HFFc6 (cell line): ENCODE measurements around the gene CD28. TPM values are rescaled to one million over a fixed set of nuclear protein-coding genes. Genes with fewer than 3 reads are reported as not detected.

ENCODE experiments used
- DNase-seq: peaks from one replicate; pipeline ENCODE4 v3.0.0-alpha.2; 2018
- H3K27ac Mint-ChIP-seq: 2 replicates; pipeline ENCODE4 v1.8.0; 2020; ENCODE audit warnings: mild to moderate bottlenecking, mixed read lengths
- H3K27me3 Mint-ChIP-seq: 2 replicates; pipeline ENCODE4 v1.8.0; 2021; ENCODE audit warnings: mild to moderate bottlenecking, moderate library complexity, mixed read lengths; ENCODE audit not compliant: insufficient read depth
- H3K36me3 Mint-ChIP-seq: 2 replicates; pipeline ENCODE4 v1.8.0; 2021; ENCODE audit warnings: low read depth, mixed read lengths
- H3K4me1 Mint-ChIP-seq: 2 replicates; pipeline ENCODE4 v1.8.0; 2020; ENCODE audit warnings: low read depth, mixed read lengths
- H3K4me3 Mint-ChIP-seq: 2 replicates; pipeline ENCODE4 v1.8.0; 2020; ENCODE audit warnings: mild to moderate bottlenecking, moderate library complexity, mixed read lengths
- H3K9me3 Mint-ChIP-seq: 2 replicates; pipeline ENCODE4 v1.8.0; 2020; ENCODE audit warnings: mild to moderate bottlenecking, mixed read lengths
- CTCF ChIP-seq: fragments of 200-600 bp; sonication (generic); IDR thresholded peaks from 2 replicates; pipeline ENCODE4 v1.5.0; 2021; ENCODE audit warnings: antibody characterized with exemption, mild to moderate bottlenecking
- total RNA-seq, 6 experiments: library from RNA; stranded (reverse); fragmentation: NEBNext Ultra II Directional; extraction: Animal tissue kit (Norgen Biotek cat#: 25700); gene quantifications; 2 replicates in 1 of 6; 3 replicates in 5 of 6; pipeline ENCODE4 v1.2.3, GENCODE V29; 2021

CD28 gene
- total RNA-seq, 6 experiments from 2014 or later = not detected

GRCh38 chr2:203662951-203663350, 43.5 kb upstream of the CD28 start:
- TF ChIP-seq CTCF = no peak
- no peak overlapping the region for H3K27ac Mint-ChIP-seq
- H3K9me3 Mint-ChIP-seq = no peaks in the 10 kb centered on the region
- H3K4me1 Mint-ChIP-seq = no peaks in the 10 kb centered on the region
- H3K36me3 Mint-ChIP-seq = no peaks in the 10 kb centered on the region
- no peak for DNase-seq
- no peaks in the 10 kb centered on the region for H3K27me3 Mint-ChIP-seq
- no peak overlapping the region for H3K4me3 Mint-ChIP-seq

- H3K27ac Mint-ChIP-seq = no peak overlapping the region
- H3K27me3 Mint-ChIP-seq = no peaks in the 10 kb centered on the region; the same call in 1 of the 2 replicates
- no peak for DNase-seq
- no peaks in the 10 kb centered on the region for H3K4me1 Mint-ChIP-seq
- no peaks in the 10 kb centered on the region for H3K36me3 Mint-ChIP-seq
- no peak for TF ChIP-seq CTCF
- no peak overlapping the region for H3K4me3 Mint-ChIP-seq
- no peaks in the 10 kb centered on the region for H3K9me3 Mint-ChIP-seq
Observed at GRCh38 chr2:203664029-203664755, 42.2 kb upstream of the CD28 start.

GRCh38 chr2:203667838-203668237, 38.6 kb upstream of the CD28 start:
- H3K36me3 Mint-ChIP-seq = no peaks in the 10 kb centered on the region
- no peak for DNase-seq
- TF ChIP-seq CTCF = no peak
- no peaks in the 10 kb centered on the region for H3K9me3 Mint-ChIP-seq
- no peak overlapping the region for H3K27ac Mint-ChIP-seq
- H3K4me1 Mint-ChIP-seq = peaks cover 8% of the 10 kb centered on the region
- H3K27me3 Mint-ChIP-seq = no peaks in the 10 kb centered on the region; the same call in 1 of the 2 replicates
- no peak overlapping the region for H3K4me3 Mint-ChIP-seq

- H3K9me3 Mint-ChIP-seq = peaks cover 7% of the 10 kb centered on the region
- peaks cover 25% of the 10 kb centered on the region for H3K4me1 Mint-ChIP-seq
- H3K27ac Mint-ChIP-seq = no peak overlapping the region; the same call in 1 of the 2 replicates
- TF ChIP-seq CTCF = no peak
- no peak overlapping the region for H3K4me3 Mint-ChIP-seq
- peak; percentile 23 for DNase-seq
- no peaks in the 10 kb centered on the region; the same call in 1 of the 2 replicates for H3K27me3 Mint-ChIP-seq
- H3K36me3 Mint-ChIP-seq = peaks cover 6% of the 10 kb centered on the region
Observed at GRCh38 chr2:203669820-203670219, 36.6 kb upstream of the CD28 start.

GRCh38 chr2:203670939-203671338, 35.5 kb upstream of the CD28 start:
- Mint-ChIP-seq H3K4me1 (peaks cover 36% of the 10 kb centered on the region), H3K9me3 (peaks cover 7% of the 10 kb centered on the region), H3K4me3 (no peak overlapping the region), H3K27me3 (no peaks in the 10 kb centered on the region; the same call in 1 of the 2 replicates), H3K36me3 (peaks cover 6% of the 10 kb centered on the region), H3K27ac (no peak overlapping the region)
- no peak for DNase-seq
- TF ChIP-seq CTCF = no peak
